GM12872 (cell line): ENCODE measurements around the gene MIF.

Source experiments
- TF ChIP-seq, protein P1 (sequence below): IDR thresholded peaks from 3 replicates; pipeline ENCODE4 v1.5.1; 2011; ENCODE audit warnings: low read depth, mild to moderate bottlenecking, low read length, moderate library complexity; ENCODE audit not compliant: insufficient read depth

MIF gene

DNA sequence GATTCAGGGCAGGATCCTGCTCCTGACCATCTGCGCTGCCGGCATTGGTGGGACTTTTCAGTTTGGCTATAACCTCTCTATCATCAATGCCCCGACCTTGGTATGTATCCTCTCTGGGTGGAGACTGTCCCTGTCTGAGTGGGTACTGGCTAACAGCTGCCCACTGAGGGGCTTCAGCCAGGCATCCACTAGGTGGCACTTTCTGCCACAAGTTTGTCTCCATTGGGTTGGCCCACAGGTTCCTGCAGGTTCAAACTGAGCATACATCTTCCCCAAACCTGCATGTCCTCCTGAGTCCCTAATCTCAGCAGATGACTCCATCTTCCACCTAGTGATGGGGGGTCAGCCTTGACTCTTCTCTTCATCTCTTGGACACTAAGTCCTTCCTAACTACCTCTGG lies 32.1 kb upstream of the MIF start:
- TF ChIP-seq, protein P1, sequence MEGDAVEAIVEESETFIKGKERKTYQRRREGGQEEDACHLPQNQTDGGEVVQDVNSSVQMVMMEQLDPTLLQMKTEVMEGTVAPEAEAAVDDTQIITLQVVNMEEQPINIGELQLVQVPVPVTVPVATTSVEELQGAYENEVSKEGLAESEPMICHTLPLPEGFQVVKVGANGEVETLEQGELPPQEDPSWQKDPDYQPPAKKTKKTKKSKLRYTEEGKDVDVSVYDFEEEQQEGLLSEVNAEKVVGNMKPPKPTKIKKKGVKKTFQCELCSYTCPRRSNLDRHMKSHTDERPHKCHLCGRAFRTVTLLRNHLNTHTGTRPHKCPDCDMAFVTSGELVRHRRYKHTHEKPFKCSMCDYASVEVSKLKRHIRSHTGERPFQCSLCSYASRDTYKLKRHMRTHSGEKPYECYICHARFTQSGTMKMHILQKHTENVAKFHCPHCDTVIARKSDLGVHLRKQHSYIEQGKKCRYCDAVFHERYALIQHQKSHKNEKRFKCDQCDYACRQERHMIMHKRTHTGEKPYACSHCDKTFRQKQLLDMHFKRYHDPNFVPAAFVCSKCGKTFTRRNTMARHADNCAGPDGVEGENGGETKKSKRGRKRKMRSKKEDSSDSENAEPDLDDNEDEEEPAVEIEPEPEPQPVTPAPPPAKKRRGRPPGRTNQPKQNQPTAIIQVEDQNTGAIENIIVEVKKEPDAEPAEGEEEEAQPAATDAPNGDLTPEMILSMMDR: peak; percentile 85

DNA sequence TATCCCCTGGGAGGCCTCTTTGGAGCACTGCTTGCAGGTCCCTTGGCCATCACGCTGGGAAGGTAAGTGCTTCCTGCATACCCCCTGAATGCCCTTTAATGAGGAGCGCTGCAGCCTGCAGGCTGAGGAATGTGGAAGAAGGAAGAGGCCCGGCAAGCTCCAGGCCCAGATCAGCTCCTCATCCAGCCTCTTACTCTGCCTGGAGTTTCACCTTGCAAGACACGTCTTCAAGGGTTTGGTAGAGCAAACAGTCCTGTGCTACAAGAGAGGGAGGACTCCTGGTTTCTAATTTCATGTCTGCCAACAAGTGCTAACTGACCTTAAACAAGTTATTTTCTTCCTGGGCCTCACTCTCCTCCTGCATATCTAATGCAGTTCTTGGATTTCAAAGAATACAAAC lies 25.6 kb upstream of the MIF start:
- TF ChIP-seq, protein P1: no peak

DNA sequence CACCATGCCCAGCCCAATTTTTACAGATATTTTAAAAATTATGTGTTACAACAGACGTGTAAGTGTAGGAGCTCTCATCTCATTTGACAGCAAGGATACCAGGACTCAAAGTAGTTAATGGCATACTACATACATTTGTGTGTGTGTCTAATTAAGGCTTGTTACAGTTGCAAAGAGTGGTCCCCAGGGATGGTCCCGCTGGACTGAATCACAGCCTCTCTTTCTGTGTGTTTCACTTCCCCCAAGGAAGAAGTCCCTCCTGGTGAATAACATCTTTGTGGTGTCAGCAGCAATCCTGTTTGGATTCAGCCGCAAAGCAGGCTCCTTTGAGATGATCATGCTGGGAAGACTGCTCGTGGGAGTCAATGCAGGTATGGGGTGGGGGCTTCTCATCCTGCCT lies 19.3 kb upstream of the MIF start:
- TF ChIP-seq, protein P1: no peak

DNA sequence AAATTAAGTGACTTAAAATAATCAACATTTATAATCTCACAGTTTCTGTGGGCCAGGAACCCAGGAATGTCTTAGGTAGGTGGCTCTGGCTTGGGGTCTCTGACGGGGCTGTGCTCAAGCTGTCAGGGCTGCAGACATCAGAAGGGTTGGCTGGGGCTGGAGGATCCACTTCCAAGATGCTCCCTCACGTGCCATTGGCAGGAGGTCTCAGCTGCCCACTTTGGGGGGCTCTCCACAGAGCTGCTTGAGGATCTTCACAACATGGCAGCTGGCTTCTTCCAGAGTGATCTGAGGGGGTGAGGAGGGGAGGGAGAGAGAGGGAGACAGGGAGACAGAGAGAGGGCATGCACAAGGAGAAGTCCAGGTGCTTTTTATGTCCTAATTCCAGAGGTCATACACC lies 18.4 kb upstream of the MIF start:
- TF ChIP-seq, protein P1: no peak

DNA sequence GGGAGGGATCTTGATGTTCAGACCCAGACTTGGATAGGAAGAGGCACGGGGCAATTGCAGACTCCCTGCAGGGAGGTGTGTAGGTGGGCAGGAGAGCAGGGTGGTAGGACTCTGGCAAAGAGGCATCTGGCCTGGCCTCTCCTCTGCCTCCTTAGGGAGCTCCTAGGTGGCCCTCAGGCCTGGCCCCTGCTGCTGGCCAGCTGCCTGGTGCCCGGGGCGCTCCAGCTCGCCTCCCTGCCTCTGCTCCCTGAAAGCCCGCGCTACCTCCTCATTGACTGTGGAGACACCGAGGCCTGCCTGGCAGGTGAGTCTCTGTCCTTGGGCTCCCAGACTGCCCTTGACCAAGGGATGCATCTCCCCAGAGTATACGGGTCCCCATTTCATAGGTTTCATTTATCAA lies 16.6 kb upstream of the MIF start:
- TF ChIP-seq, protein P1: no peak

DNA sequence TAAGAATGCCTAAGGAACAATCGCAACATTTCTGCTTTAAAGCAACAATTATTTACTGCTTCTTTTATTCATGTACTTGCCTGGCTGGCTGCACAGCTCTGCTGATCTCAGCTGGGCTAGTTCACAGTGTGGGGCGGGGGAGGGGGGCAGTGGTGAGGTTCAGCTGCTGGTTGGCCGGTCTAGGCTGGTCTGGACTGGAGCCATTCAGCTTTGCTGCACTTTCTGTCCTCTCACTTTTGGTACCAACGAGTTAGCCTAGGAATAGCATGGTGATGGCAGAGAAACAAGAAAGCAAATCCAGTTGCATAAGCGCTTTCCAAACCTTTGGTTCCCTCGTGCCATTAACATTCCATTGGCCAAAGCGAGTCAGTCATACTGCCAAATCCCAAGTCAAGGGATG lies 16.0 kb upstream of the MIF start:
- TF ChIP-seq, protein P1: no peak

DNA sequence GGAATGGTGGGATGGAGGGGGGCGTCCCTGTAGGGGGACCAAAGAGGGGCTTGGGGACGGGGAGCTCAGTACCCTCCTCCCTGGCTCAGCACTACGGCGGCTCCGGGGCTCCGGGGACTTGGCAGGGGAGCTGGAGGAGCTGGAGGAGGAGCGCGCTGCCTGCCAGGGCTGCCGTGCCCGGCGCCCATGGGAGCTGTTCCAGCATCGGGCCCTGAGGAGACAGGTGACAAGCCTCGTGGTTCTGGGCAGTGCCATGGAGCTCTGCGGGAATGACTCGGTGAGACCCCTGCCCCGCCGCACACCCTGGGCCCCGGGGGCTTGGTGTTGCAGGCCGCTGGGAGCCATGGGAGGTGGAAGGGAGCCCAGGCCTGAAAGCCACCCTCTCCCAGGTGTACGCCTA lies 11.8 kb upstream of the MIF start:
- TF ChIP-seq, protein P1: no peak

DNA sequence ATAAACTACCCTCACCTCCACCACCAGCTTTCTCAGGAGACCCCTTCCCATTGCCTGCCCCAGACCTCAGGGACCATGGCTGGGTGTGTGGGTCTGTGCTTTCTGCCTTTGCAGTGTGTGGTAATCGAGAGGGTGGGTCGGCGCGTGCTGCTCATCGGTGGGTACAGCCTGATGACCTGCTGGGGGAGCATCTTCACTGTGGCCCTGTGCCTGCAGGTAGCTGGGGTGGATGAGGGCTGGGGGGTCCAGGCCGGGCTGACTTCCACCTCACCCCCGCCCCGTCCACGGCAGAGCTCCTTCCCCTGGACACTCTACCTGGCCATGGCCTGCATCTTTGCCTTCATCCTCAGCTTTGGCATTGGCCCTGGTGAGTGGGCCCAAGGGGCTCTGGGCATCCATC lies 10.5 kb upstream of the MIF start:
- TF ChIP-seq, protein P1: no peak
